H9 (cell line): Measurements from ENCODE around the gene CFAP69. TPM values are rescaled to one million over a fixed set of nuclear protein-coding genes. Genes with fewer than 3 reads are reported as not detected.

Experiments
- DNase-seq: peaks from one replicate; pipeline ENCODE4 v3.0.0-alpha.2; 2017
- H2AFZ ChIP-seq: one replicate; pipeline ENCODE4 v1.6.1; 2013; ENCODE audit warnings: mild to moderate bottlenecking, low read length, control low read depth, moderate library complexity
- H2AK5ac ChIP-seq: 2 replicates; pipeline ENCODE4 v1.6.1; 2013; ENCODE audit warnings: low read length, control low read depth, mixed read lengths; ENCODE audit not compliant: insufficient read length
- H2BK120ac ChIP-seq: one replicate; pipeline ENCODE4 v1.6.1; 2013; ENCODE audit warnings: low read depth, mild to moderate bottlenecking, low read length, control low read depth, inconsistent platforms; ENCODE audit not compliant: poor library complexity, severe bottlenecking
- H2BK12ac ChIP-seq: 2 replicates; pipeline ENCODE4 v1.6.1; 2013; ENCODE audit warnings: low read length, control low read depth, mixed read lengths, low read depth; ENCODE audit not compliant: insufficient read length
- H2BK15ac ChIP-seq: 2 replicates; pipeline ENCODE4 v1.6.1; 2013; ENCODE audit warnings: low read depth, low read length, control low read depth
- H2BK20ac ChIP-seq: one replicate; pipeline ENCODE4 v1.6.1; 2013; ENCODE audit warnings: low read depth, mild to moderate bottlenecking, low read length, control low read depth, inconsistent platforms; ENCODE audit not compliant: poor library complexity, severe bottlenecking
- H2BK5ac ChIP-seq: 2 replicates; pipeline ENCODE4 v1.6.1; 2013; ENCODE audit warnings: low read length, control low read depth, mixed read lengths; ENCODE audit not compliant: insufficient read length
- H3K14ac ChIP-seq: 2 replicates; pipeline ENCODE4 v1.6.1; 2013; ENCODE audit warnings: low read length, control low read depth; ENCODE audit not compliant: insufficient read depth
- H3K18ac ChIP-seq: 2 replicates; pipeline ENCODE4 v1.6.1; 2013; ENCODE audit warnings: low read depth, mild to moderate bottlenecking, mixed read lengths, low read length, control low read depth; ENCODE audit not compliant: insufficient read length
- H3K23ac ChIP-seq: 2 replicates; pipeline ENCODE4 v1.6.1; 2013; ENCODE audit warnings: low read length, control low read depth, mixed read lengths, low read depth; ENCODE audit not compliant: insufficient read length
- H3K23me2 ChIP-seq: 2 replicates; pipeline ENCODE4 v1.6.1; 2013; ENCODE audit warnings: low read depth, mild to moderate bottlenecking, mixed read lengths, low read length, control low read depth; ENCODE audit not compliant: insufficient read length, poor library complexity, severe bottlenecking
- H3K27ac ChIP-seq: 2 replicates; pipeline ENCODE4 v1.5.1; 2013; ENCODE audit warnings: low read length, control low read depth, mixed read lengths, low read depth; ENCODE audit not compliant: insufficient read length
- H3K27me3 ChIP-seq: 2 replicates; pipeline ENCODE4 v1.6.1; 2013; ENCODE audit warnings: low read length, control low read depth, inconsistent platforms; ENCODE audit not compliant: insufficient read depth
- H3K4ac ChIP-seq: 2 replicates; pipeline ENCODE4 v1.6.1; 2013; ENCODE audit warnings: low read depth, mild to moderate bottlenecking, control low read depth, inconsistent platforms, low read length, moderate library complexity
- H3K4me1 ChIP-seq: 2 replicates; pipeline ENCODE4 v1.6.1; 2013; ENCODE audit warnings: low read length, control low read depth, inconsistent platforms; ENCODE audit not compliant: insufficient read depth
- H3K4me2 ChIP-seq: 2 replicates; pipeline ENCODE4 v1.6.1; 2013; ENCODE audit warnings: low read length, control low read depth, mixed read lengths; ENCODE audit not compliant: insufficient read length, insufficient read depth
- H3K56ac ChIP-seq: 2 replicates; pipeline ENCODE4 v1.6.1; 2013; ENCODE audit warnings: low read depth, mild to moderate bottlenecking, mixed read lengths, low read length, control low read depth; ENCODE audit not compliant: insufficient read length
- H3K79me1 ChIP-seq: 2 replicates; pipeline ENCODE4 v1.6.1; 2013; ENCODE audit warnings: low read depth, mild to moderate bottlenecking, moderate library complexity, low read length, control low read depth, inconsistent platforms; ENCODE audit not compliant: insufficient read depth, poor library complexity, severe bottlenecking
- H3K79me2 ChIP-seq: 2 replicates; pipeline ENCODE4 v1.6.1; 2013; ENCODE audit warnings: low read length, control low read depth, inconsistent platforms; ENCODE audit not compliant: insufficient read depth
- H3K9ac ChIP-seq: 2 replicates; pipeline ENCODE4 v1.6.1; 2013; ENCODE audit warnings: low read length, control low read depth, mixed read lengths; ENCODE audit not compliant: insufficient read length; ENCODE audit errors: extremely low read depth
- H3K9me3 ChIP-seq: one replicate; pipeline ENCODE4 v1.6.1; 2013; ENCODE audit warnings: low read depth, low read length, inconsistent platforms; ENCODE audit not compliant: control insufficient read depth
- H3T11ph ChIP-seq: one replicate; pipeline ENCODE4 v1.6.1; 2013; ENCODE audit warnings: mild to moderate bottlenecking, low read length, control low read depth, inconsistent platforms
- H4K20me1 ChIP-seq: one replicate; pipeline ENCODE4 v1.6.1; 2013; ENCODE audit not compliant: control insufficient read depth, insufficient read length, insufficient read depth
- H4K5ac ChIP-seq: 2 replicates; pipeline ENCODE4 v1.6.1; 2013; ENCODE audit warnings: low read depth, mild to moderate bottlenecking, mixed read lengths, low read length, control low read depth; ENCODE audit not compliant: insufficient read length
- H4K8ac ChIP-seq: replicated peaks from 2 replicates; pipeline ENCODE4 v1.6.1; 2013; ENCODE audit warnings: low read length, control low read depth, mixed read lengths, low read depth; ENCODE audit not compliant: insufficient read length
- H4K91ac ChIP-seq: 2 replicates; pipeline ENCODE4 v1.6.1; 2013; ENCODE audit warnings: low read depth, mild to moderate bottlenecking, moderate library complexity, mixed read lengths, low read length, control low read depth; ENCODE audit not compliant: insufficient read length
- H3K27ac Mint-ChIP-seq, 3 experiments: 2 replicates in 2 of 3; 3 replicates in 1 of 3; pipeline ENCODE4 v1.8.0; 2020 to 2021; ENCODE audit warnings: mixed read lengths in 3 of 3, mild to moderate bottlenecking in 1 of 3, moderate library complexity in 1 of 3
- H3K27me3 Mint-ChIP-seq: 2 replicates; pipeline ENCODE4 v1.8.0; 2021; ENCODE audit warnings: low read depth, mild to moderate bottlenecking, moderate library complexity, mixed read lengths
- H3K36me3 Mint-ChIP-seq, 3 experiments: 2 replicates in 2 of 3; 3 replicates in 1 of 3; pipeline ENCODE4 v1.8.0; 2020 to 2021; ENCODE audit warnings: low read depth in 3 of 3, mixed read lengths in 3 of 3; ENCODE audit not compliant: insufficient read depth in 1 of 3
- H3K4me1 Mint-ChIP-seq, 2 experiments: 2 replicates each; pipeline ENCODE4 v1.8.0; 2020; ENCODE audit warnings: mixed read lengths in 2 of 2
- H3K4me3 Mint-ChIP-seq, 2 experiments: 2 replicates in 1 of 2; 3 replicates in 1 of 2; pipeline ENCODE4 v1.8.0; 2020 to 2021; ENCODE audit warnings: mild to moderate bottlenecking in 2 of 2, mixed read lengths in 2 of 2, moderate library complexity in 1 of 2
- H3K9me3 Mint-ChIP-seq, 2 experiments: 2 replicates in 1 of 2; 3 replicates in 1 of 2; pipeline ENCODE4 v1.8.0; 2020; ENCODE audit warnings: mild to moderate bottlenecking in 2 of 2, mixed read lengths in 2 of 2, moderate library complexity in 1 of 2
- CTCF ChIP-seq: fragments of 200-600 bp; sonication (generic); conservative IDR thresholded peaks from 3 replicates; pipeline ENCODE4 v1.8.0; 2021; ENCODE audit warnings: antibody characterized with exemption, mild to moderate bottlenecking
- WGBS: extraction: QIAGEN DNeasy Blood & Tissue Kit; methylation state at CpG from one replicate; pipeline ENCODE4 v1.1.7; 2013; ENCODE audit warnings: missing lambda C conversion rate, low lambda C conversion rate, mixed read lengths; ENCODE audit not compliant: insufficient read length; ENCODE audit errors: extremely low coverage; 5-methylcytosine and 5-hydroxymethylcytosine counted together
- total RNA-seq: library from RNA; stranded (reverse); gene quantifications from 2 replicates; pipeline ENCODE4 v1.2.1, GENCODE V29; 2021

The CFAP69 gene
- total RNA-seq, 1 experiment from 2014 or later = 2.9 TPM

- H3K18ac ChIP-seq = no peak overlapping the region
- no peak overlapping the region for H2BK120ac ChIP-seq
- H3K4ac ChIP-seq = no peak overlapping the region
- H3K79me2 ChIP-seq = peaks cover 6% of the 10 kb centered on the region; the same call in 1 of the 2 replicates
- no peak overlapping the region for H3K9ac ChIP-seq
- DNase-seq = no peak
- H4K5ac ChIP-seq = no peak overlapping the region
- peaks cover 13% of the 10 kb centered on the region for H3K23me2 ChIP-seq
- Mint-ChIP-seq H3K4me3 (no peak overlapping the region), H3K27me3 (peaks cover 7% of the 10 kb centered on the region; the same call in 1 of the 2 replicates), H3K27ac (no peak overlapping the region), H3K9me3 (no peaks in the 10 kb centered on the region; a peak in 1 of 5 replicates), H3K4me1 (peaks cover 15 to 30% of the 10 kb centered on the region in 2 experiments), H3K36me3 (peaks cover 5 to 11% (median 10%) of the 10 kb centered on the region in 3 experiments; a peak in 5 of 7 replicates)
- no peak overlapping the region for H2BK5ac ChIP-seq
- H4K91ac ChIP-seq = no peak overlapping the region
- no peak overlapping the region for H3T11ph ChIP-seq
- H2BK15ac ChIP-seq = no peak overlapping the region
- TF ChIP-seq CTCF = no peak
- no peak overlapping the region for H3K23ac ChIP-seq
- peak overlapping the region; percentile 92 for H3K4me2 ChIP-seq
- no peaks in the 10 kb centered on the region for H4K20me1 ChIP-seq
- no peaks in the 10 kb centered on the region for H3K9me3 ChIP-seq
- H3K79me1 ChIP-seq = no peaks in the 10 kb centered on the region
- no peak overlapping the region for H2BK12ac ChIP-seq
- H2AK5ac ChIP-seq = no peak overlapping the region
- no peak overlapping the region for H3K14ac ChIP-seq
- H2BK20ac ChIP-seq = no peak overlapping the region
- WGBS = no CpG with 5 or more reads among the region's 2 CpGs
- no peak overlapping the region for H2AFZ ChIP-seq
- no peak overlapping the region for H3K56ac ChIP-seq
- H3K4me1 ChIP-seq = peaks cover 10% of the 10 kb centered on the region
- no peaks in the 10 kb centered on the region for H3K27me3 ChIP-seq
- no peak overlapping the region for H3K27ac ChIP-seq
- H4K8ac ChIP-seq = no peak overlapping the region
These were observed 31.5 kb upstream of the CFAP69 start for GRCh38 chr7:90213521-90213920.
